Inflammatory macrophage treated with lipopolysaccharide for 4 hours (primary cell): ENCODE results near the gene C9orf50.
A peak's percentile ranks its signal among the peaks of the same experiment; 100 is the strongest.
"Not testable (repeated sequence)": the region's sequence is repeated elsewhere in the genome, so short reads cannot be mapped to it uniquely, and the experiment has no call there.

ENCODE experiments used
- DNase-seq: peaks from one replicate; pipeline ENCODE4 v3.0.0-alpha.2; 2020

C9orf50 gene

DNA sequence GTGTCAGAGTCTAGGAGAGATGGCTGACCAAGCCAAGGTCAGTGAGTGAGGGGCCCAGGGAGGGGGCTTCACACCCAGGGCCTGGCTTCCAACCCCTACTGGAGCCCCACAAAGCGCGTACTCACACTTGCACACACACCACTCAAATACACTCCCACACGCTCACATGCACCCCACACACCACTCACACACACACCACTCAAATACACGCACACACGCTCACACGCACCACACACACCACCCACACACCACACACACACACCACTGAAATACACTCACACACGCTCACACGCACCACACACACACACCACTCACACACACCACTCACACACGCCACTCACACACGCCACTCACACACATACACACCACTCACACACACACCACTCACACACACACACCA, 26.7 kb upstream of the C9orf50 start:
- DNase-seq = no peak

- DNase-seq = no peak
Observed at GRCh38 chr9:129646654-129647053, 25.8 kb upstream of the C9orf50 start.

DNA sequence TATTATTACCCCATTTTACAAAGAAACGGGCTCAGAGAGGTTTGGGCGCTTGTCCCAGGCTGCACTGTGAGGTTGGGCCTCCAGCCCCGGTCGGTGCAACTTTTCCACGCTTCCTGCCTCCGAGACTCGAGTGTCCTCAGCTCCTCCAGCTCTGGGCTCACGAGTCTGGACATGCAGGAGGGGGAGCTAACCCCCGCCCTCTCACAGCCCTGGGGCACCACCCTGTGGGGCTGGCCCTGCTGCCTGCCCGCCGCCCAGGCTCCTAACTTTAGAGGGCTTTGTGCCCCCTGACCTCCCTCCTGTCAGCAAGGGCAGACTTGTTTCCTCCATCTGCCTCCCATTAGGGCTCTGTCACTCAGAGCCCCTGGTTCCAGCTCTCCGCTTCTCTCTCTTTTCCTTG, 25.4 kb upstream of the C9orf50 start:
- DNase-seq = no peak

DNA sequence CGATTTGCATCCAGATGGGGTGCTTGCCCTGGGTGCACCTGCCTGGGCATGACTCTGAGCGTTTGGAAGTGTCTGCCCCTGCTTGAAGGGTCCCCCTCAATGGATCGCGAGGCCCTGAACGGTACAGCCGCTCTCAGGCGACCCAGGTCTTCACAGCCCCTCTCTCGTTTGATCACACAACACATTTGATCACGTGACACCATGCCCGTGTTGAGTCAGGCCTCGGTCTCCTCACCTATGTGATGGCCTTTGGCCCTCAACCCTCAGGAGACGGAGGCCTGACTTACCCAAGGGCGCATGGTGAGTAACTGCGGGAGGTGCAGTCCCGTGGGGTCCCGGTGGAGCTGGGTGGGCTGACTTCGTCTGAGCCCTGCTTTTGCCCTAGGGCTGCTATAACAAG, 24.0 kb upstream of the C9orf50 start:
- DNase-seq = no peak

DNA sequence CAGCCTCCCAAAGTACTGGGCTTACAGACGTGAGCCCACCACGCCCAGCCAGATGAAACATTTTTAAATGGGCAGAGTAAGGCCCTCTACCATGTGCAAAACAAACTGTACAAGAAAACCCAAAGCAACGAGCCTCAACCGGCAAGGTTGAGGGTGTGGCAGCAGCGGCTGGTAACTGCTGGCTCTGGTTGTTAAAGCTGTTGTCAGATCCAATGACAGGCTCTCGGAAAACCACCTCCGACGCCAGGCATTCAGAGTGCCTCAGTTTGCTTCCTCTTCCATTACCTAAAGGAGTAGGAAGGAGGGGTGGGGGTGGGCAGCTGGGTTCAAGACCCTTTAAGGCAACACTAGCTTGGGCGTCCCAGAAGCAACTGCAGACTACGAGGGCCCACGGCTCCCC, 23.5 kb upstream of the C9orf50 start:
- DNase-seq = no peak

DNA sequence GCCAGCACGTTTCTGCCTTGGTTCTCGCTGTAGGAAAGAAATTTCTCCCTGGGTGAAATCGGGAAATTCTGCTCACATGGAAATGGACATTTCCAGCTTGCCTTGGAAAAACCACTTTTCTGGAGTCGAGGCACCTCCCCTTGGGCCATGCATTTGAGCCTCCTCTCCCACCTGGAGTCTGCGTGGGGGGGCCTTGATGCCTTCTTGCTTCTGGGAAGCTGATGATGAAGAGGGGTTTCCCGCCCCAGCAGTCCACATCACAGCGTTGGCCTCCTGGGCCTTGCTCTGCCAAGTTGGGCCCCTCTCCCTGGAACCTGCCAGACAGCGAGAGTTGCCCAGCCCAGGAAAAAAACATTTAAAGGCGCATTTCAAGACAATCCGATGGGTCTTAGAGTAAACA, 22.8 kb upstream of the C9orf50 start:
- DNase-seq = no peak

DNA sequence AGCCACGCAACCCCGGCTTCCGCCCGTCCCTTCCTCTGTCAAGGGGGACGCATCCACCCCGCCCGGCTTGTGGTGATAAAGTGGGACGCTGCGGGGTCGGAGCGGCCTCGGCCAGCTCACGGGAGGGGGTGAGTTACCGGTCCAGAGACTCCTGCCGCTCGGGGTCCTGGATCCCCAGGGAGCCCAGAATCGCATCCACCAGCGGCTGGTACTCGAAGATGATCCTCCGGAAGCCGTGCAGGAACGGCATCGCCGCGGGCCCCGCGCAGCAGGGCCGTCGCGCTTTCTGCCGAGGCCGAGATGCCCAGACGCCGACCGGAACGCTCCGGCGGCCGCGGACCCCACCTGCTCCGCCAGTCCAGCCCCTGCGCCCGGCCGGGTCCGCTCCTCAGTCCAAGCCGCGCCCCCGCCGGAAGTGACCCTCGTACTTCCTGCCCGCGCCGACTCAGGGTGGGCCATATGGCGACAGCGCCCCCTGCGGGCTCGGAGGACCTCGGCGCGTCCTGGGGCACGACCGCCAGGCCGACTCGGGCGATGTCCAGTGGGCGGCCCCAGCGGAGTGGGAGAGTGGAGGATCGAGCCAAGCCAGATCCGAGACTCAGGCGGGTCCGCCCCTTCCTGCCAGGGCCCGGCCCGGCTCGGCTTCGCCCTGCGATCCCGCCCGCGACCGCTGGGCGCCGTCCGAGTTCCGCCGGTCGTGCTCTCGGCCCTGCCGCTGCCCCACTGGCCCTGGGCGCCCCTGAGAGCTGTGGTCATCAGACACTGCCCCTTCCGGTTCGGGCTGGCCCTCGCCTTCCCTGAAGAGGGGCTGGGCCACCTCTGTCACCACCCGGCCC, 21.1 kb upstream of the C9orf50 start, which contains the start of gene ASB6:
Gene ASB6, minus strand, starts transcription at position 402 of the 836 bp plus-strand sequence. Its CDS starts 152 bp downstream, at position 250.
- DNase-seq = peak; percentile 98

- DNase-seq = no peak
Observed at GRCh38 chr9:129640871-129641749, 20.2 kb upstream of the C9orf50 start.

DNA sequence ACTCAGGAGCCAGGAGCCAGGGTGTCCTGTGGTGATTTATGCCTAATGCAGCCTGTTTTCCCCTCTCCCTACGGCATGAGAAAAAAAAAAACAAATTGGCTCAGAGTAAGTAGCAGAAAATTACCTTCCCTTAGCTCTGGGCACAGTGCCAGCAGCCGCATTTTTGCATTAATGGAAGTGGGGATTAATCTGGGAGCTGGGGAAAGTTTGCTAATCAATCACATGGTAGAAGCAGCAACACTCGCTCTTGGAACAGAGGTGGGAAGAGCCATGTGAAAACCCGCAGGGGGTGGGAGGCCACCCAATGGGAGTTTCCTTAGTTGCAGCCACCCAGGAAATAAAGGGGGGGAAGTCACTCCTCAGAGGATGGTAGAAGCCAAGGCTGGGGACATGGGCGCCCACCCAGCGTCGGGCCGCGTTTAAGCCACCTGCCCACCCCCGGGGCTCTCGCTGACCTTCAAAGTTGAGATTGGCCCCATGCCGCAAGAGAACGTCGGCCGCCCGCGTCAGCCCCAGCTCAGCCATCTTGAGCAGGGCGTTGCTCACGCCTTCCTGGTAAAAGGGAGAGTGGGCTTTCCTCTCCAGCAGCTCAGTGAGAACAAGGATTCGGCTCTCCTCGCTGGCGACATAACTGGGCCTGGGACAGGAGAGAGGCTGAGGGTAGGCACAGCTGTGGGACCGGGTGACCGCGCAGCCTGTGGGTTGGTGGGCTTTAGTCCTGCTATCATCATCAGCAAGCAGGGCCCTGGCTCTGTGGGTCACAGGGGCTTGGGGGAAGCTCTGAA, 19.4 kb upstream of the C9orf50 start:
- peak; percentile 67 for DNase-seq

GRCh38 chr9:129639756-129640085, 18.8 kb upstream of the C9orf50 start:
- DNase-seq = no peak

DNA sequence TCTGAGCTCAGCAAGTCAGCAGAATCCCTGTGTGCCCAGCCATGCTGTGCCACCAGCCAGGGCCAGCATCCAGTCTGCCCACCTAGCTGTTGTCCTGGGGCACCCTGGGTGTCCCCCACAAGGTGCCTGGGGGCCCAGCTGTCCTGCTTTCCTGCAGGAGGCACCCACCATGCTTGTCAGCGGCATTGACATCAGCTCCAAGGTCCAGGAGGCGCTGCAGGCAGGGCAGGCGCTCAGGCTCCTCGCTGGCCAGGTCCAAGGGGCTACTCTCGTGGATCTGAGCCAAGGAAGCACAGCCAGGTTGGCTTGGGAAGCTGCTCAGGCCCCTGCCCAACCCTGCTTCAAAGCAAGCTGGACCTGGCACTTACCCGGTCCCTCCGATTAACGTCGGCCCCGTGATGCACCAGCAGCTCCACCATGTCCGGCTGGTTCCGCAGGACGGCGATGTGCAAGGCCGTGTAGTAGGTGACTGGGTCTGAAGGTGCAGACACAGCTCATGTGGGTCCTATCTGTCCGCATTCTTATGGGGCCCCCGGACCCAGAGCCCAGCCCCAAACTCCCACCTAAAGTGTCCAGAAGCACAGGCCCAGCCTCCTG, 18.2 kb upstream of the C9orf50 start:
- DNase-seq = no peak

DNA sequence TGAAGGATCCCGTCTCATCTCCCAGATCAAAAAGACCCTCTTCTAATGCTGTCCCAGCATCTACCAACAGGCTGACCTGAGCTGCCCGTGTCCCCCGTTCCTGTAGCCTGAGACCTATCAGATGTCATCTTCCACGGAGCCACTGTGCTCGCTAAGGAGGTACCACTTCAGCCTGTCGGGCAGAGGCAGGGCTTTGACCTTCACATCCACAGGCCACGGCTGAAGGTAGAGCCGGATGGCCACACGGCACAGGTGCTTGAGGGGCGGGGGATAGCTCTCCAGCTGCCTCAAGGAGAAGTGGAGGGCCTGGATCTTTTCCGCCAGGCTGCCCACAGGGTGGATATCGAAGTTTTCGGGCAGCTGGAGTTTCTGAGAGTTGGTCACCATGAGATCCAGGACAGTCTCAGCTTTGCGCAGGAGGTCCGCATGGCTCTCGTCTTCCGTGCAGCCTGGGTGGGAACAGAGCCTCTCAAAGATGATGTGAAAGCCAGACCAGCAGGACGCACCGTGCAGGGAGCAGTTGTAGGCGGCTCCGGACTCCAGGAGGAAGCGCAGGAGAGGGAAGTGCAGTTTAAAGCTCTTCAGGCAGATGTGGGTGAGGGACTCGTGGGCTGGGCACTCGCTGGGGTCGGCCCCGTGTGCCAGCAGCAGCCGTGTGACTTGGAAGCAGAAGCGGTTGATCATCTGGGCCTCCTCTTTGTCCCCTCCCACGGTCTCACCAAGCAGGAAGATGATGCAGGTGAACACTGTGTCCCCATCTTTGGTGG, 17.0 kb upstream of the C9orf50 start:
- peak; percentile 43 for DNase-seq

DNA sequence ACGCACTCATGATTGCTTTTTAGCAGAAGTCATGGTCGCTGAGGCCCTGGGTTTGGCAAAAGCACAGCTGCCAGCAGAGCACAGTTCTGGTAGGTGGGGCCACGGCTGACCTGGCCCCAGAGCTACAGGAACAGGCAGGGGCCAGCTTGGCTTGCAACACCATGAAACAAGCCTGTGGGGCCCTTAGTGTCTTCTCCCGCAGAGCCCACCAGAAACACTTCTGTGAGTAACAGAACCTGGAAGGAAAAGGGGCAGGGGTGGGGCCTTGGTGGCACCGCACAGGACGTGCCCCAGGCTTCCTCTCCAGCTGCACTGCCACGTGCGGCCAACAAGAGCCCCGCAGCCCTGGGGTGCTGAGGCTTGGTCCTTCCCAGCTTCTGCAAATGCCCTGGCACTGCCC, 16.2 kb upstream of the C9orf50 start:
- DNase-seq = no peak

DNA sequence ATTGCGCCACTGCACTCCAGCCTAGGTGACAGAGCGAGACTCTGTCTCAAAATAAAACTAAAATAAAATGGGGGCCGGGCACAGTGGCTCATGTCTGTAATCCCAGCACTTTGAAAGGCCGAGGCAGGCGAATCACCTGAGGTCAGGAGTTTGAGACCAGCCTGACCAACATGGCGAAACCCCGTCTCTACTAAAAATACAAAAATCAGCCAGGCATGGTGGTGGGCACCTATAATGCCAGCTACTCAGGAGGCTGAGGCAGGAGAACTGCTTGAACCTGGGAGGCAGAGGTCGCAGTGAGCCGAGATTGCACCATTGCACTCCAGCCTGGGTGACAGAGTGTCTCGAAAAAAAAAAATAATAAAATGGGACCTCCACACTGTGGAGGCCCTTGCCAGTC, 15.4 kb upstream of the C9orf50 start:
- DNase-seq = not testable (repeated sequence)

- no peak for DNase-seq
Observed at GRCh38 chr9:129635099-129636065, 14.5 kb upstream of the C9orf50 start.

GRCh38 chr9:129633848-129634247, 12.9 kb upstream of the C9orf50 start:
- DNase-seq = no peak

- no peak for DNase-seq
Observed at GRCh38 chr9:129633207-129633606, 12.3 kb upstream of the C9orf50 start.

DNA sequence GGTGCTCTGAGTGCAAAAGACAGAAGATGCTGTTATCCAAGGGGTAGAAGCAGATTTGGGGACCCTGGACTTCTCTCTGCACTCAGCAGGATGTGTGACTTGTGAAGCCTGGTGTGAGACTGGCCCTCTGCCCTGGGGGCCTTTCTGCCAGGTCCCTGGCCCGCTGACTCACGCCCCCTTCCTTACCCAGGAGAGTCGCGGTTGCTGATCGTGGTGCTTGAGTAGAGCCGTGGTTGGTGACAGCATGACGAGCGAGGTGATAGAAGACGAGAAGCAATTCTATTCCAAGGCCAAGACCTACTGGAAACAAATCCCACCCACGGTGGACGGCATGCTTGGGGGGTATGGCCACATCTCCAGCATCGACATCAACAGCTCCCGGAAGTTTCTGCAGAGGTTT, 11.6 kb upstream of the C9orf50 start:
- DNase-seq = no peak

- DNase-seq = no peak
Observed at GRCh38 chr9:129631674-129632129, 10.8 kb upstream of the C9orf50 start.

GRCh38 chr9:129630967-129631673, 10.2 kb upstream of the C9orf50 start:
- DNase-seq = peak; percentile 29
